IPS-11a (cell line): ENCODE measurements around the gene DAB1.
"Not testable (repeated sequence)": the region's sequence is repeated elsewhere in the genome, so short reads cannot be mapped to it uniquely, and the experiment has no call there.

Source experiments
- H3K4me3 ChIP-seq: one replicate; pipeline ENCODE4 v1.5.1; 2013; ENCODE audit warnings: low read depth, low read length, control low read depth

DAB1 gene

DNA sequence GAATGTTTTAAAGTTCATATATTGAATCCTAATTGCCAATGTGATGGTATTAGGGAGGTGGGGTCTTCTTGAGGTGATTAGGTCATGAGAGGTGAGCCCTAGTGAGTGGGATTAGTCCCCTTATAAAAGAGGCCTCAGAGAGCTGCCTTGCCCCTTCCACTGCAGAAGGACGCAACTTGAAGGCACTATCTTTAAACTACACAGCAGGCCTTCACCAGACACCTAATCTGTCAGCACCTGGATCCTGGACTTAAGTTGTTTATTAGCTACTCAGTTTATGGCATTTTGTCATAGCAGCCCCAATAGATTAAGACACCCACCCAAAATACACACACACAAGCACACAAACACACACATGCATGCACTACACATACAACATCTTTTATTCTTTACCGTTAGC, 61.4 kb downstream of the DAB1 start:
- no peak overlapping the region for H3K4me3 ChIP-seq

DNA sequence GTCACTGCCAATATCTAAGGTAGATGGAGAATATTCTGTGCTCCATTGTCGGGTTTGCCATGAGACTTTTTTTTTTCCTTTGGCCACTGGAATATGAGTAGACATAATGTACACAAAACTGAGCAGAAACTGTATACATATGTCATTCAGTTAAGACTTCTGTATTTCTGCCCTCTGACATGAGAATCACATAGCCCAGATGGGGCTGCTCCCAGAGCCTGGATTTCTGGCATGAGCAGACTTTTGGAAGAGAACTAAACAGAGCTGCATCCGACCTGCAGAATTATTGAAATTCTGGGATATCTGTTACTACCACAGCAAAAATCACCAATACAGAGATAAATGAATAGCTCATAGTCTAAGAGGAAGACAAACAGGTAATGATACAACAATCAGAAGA, 62.3 kb downstream of the DAB1 start:
- no peak overlapping the region for H3K4me3 ChIP-seq

GRCh38 chr1:57360846-57361407, 62.9 kb downstream of the DAB1 start:
- no peak overlapping the region for H3K4me3 ChIP-seq

GRCh38 chr1:57357462-57357861, 66.4 kb downstream of the DAB1 start:
- no peak overlapping the region for H3K4me3 ChIP-seq

DNA sequence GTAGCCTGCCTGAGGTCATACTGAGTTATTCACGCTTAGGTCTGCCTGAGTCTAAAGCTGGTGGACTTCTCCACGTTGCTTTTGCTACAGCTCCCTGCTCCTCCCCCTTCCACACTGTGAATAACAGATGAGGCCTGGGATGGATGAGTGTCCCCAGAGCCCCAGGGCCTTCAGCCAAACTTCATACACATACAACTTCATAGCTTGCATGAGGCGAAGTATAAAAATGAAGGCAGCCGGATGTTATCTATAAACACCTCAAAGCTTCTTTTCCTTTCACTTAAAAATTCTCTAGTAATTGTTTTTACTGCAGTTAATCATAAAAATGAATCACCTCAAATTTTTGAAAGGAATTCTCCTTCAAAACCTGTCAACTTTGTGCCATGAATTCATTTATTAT, 70.2 kb downstream of the DAB1 start:
- no peak overlapping the region for H3K4me3 ChIP-seq

GRCh38 chr1:57350610-57351009, 73.2 kb downstream of the DAB1 start:
- no peak overlapping the region for H3K4me3 ChIP-seq

GRCh38 chr1:57348921-57349320, 74.9 kb downstream of the DAB1 start:
- H3K4me3 ChIP-seq = no peak overlapping the region

DNA sequence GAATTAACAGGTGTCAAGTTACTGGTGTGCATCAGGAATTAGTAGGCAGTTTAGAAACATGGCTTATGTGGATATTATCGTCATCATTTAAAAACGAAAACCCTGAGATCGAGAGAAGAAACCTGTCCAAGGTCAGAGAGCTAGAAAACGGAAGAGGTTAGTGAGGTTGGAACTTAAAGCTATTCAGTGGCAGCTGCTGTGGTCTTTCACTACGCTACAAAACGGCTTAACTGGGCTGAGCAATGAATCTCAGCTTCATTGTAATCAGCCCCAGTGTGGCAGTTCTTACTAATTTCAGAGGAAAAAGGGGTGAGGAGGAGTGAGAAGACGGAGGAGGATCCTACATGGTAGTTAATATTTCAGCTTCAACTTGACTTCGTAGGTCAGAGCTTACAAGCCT, 77.9 kb downstream of the DAB1 start:
- H3K4me3 ChIP-seq = no peak overlapping the region

DNA sequence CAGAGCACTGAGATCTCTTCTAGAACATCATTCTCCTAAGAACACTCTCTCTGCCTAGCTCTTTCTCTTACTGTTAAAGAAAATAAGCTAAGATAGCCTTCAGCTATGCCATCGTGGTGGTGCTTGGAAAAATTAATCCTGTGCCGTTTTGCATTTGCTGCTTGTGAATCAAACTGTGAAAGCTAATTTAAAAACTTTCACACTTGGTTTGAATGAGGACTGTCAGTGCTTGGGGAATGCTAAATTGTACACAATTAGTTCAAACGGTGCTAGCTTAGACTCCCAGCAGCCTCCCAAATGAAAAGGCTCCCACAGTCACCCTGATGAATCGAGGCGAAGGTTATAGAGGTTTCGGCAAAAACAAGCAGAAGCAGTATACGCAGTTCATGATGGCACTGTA, 79.6 kb downstream of the DAB1 start:
- no peak overlapping the region for H3K4me3 ChIP-seq

GRCh38 chr1:57343298-57343915, 80.5 kb downstream of the DAB1 start:
- H3K4me3 ChIP-seq = not testable (repeated sequence)

DNA sequence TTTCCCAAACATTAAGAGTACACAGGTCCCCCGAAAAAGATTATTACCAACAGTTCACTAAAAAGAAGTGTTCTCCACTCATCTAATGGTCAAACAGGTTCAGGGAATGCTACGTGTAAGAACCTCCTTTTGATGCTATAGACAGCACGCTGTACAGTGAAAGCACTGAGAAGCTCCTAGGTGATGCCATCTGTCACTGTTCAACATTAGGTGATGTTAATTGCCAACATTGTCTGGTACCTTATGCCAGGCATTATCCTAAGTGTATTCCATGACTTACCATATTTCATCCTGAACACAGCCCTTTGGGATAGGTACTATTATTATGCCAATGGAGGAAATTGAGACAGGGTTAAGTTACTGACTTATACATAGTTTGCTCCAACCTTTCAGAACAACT, 82.1 kb downstream of the DAB1 start:
- H3K4me3 ChIP-seq = no peak overlapping the region

DNA sequence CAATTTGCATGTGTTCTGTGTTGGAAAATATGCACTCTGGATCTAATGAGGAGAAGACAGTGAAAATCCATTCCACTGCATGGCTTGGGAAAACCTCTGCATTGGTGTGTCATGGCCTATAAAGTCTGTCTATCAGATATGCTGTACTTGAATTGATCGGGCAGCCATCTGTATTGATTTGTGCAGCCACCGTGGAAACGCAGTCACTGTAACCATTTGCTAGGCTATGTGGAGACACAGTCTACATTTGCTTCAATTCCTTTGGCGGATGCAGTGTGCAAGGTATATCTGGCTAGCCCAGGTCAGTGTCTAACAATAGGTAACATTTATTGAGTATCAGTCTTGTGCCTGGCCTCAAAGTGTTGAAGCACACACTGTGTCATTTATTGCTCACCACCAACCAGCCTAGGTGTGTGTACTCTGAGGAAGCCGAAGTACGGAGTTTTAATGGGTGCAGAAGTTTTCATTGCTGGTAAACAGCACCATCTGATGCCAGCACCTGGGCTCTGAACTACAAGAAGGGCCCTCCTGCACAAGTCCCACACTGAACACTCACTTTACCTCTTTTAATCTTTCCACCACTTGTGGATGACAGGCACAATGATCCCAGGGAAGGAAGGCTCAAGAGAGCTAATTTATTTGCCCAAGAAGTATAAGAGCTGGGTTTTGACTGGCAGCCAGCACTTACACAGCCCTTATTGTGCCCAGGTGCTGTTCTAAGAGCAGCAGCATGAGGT, 83.4 kb downstream of the DAB1 start:
- no peak overlapping the region for H3K4me3 ChIP-seq

GRCh38 chr1:57337623-57338022, 86.2 kb downstream of the DAB1 start:
- no peak overlapping the region for H3K4me3 ChIP-seq

DNA sequence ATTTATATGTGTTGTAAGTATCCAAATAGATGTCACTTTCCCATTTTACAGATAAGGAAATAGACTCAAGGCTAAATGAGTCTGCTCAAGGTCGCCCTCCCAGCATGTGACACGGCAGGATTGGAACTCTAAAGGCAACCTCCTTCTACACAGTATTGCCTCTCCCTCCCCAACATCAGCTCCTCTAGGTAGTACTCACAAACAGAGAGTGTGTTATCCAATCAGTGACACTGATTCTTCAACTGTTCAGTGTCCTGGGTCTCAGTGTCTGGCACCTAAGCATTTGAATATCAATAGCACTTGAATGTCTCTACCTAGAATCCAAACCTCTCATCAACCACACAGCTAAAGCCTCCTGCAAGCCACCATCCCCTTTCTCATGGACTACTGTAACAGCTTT, 87.1 kb downstream of the DAB1 start:
- no peak overlapping the region for H3K4me3 ChIP-seq

DNA sequence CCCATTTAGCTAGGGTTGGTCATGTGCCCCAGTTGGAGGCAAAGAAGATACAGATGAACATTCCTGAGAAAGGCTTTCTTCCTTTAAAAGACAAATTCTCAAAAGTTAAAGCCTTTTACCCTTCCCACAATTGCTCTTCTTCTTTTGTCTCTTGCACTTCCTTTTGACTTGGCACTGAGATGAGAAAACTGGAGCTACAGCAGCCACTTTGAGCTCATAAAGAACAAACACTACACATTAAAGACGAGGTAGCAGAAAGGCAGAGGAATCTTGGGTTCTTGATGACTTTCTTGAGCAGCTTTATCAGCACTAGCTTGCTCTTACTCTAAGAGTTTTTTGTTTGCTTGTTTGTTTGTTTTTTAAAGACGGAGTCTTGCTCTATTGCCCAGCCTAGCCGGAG, 92.2 kb downstream of the DAB1 start:
- H3K4me3 ChIP-seq = no peak overlapping the region

DNA sequence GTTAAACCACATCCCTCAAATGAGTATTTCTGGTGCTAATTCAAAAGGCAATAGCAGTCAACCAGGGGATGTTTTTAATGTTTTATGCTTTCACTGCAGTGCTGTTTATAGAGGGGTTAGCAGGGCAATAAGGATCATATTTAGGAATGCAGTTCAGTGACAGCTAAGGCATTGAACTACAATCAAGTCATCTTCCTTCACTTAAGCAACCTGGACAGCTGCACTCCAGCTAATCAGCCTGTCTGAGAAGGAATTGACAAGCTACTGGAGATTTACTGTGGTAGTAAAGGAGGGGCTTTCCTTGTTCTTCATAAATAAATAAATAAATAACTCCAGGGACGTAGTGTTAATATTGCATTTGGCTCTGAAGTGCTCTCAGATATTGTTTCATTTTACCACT, 93.9 kb downstream of the DAB1 start:
- no peak overlapping the region for H3K4me3 ChIP-seq

GRCh38 chr1:57329001-57329527, 94.8 kb downstream of the DAB1 start:
- H3K4me3 ChIP-seq = no peak overlapping the region

- no peak overlapping the region for H3K4me3 ChIP-seq
Measured at GRCh38 chr1:57327946-57328345, 95.9 kb downstream of the DAB1 start.

DNA sequence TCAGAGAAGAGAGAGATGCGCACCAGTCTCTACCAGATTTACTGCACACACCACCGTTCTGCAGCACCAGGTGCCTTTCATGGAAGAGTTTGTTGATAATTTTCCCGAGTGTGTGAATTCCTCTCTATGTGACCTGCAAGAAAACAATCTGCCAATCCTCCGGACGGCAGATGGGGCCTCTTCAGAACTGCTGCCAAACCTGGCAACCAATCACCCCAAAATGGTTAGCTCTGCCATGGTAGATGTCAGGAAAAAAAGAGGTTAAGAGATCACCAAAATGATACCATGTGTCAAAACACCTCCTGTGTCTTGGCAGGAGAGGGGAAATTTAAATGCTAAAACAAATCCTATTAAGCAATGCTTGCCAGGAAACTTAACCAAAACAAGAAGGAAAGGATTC, 96.5 kb downstream of the DAB1 start:
- H3K4me3 ChIP-seq = no peak overlapping the region

DNA sequence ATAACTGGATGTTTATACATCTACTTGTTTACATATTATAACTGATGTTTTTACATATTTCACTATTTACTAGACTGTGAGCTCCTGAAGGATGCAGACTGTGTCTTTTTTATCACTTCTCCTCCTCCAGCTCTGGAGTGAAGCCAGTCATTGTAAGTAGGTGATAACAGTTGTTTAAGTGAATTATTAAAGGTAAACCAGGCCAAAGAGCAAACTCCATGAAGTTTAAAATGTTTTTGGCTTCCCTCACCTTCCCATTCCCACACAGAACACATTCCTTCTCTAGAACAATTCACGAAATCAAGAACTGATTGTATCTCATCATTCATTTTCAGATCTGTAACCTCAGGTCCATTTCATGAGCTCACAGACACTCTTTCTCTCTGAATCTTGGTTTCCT, 98.3 kb downstream of the DAB1 start:
- no peak overlapping the region for H3K4me3 ChIP-seq

- no peak overlapping the region for H3K4me3 ChIP-seq
Measured at GRCh38 chr1:57325117-57325516, 98.7 kb downstream of the DAB1 start.

DNA sequence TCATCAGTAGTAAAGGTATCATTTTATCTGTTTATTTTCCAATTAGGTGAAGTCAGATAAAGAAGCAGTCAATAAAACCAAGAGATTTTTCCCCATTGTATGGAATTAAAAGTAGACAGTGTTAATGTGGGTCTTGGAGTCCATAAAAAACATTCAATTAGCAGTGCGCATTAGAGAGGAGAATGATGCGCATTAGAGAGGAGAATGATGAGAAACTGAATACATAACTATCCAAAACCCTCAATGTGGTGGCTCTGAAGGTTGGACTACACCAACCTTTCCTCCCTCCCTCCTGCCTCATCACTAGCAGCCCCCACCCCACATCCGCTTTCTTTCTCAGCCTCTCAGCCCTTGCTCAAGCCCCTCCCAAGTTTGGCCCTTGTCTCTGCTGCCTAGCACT, 99.5 kb downstream of the DAB1 start:
- H3K4me3 ChIP-seq = no peak overlapping the region
